ENCODE results near the gene DOCK9.

DNA sequence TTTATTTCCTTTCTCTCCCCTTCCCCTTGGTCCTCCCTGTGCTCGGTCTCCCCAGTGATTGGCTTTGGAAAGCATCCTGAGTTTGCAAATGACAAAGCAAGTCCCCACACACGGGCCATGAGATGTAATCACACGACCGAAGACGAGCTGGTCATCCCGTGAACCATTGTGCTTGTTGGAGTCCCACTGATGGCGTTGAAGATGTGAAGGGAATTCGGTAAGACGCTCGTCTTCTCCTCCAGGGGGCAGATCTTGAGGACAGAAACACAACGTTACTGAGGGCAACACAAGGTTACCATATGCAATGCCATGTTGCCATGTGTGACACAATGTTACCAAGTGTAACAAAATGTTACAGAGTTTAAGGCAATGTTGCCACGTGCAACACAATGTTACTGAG is 183.4 kb downstream of the DOCK9 start:
- no peak for TF ChIP-seq FOXM1 (IDR thresholded peaks at IDR 0.05; ENCODE audit: borderline replicate concordance, low read depth)
- TF ChIP-seq, protein P1, sequence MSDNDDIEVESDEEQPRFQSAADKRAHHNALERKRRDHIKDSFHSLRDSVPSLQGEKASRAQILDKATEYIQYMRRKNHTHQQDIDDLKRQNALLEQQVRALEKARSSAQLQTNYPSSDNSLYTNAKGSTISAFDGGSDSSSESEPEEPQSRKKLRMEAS (IDR thresholded peaks at IDR 0.05), result no peak
- TF ChIP-seq CEBPB (IDR thresholded peaks at IDR 0.05), result no peak
- TF ChIP-seq RAD21 (IDR thresholded peaks at IDR 0.05; ENCODE audit: low read depth), result no peak
- TF ChIP-seq NFIC (IDR thresholded peaks at IDR 0.05), result no peak
- no peak for TF ChIP-seq EP300 (IDR thresholded peaks at IDR 0.05; ENCODE audit: borderline replicate concordance)
- TF ChIP-seq, protein P2, sequence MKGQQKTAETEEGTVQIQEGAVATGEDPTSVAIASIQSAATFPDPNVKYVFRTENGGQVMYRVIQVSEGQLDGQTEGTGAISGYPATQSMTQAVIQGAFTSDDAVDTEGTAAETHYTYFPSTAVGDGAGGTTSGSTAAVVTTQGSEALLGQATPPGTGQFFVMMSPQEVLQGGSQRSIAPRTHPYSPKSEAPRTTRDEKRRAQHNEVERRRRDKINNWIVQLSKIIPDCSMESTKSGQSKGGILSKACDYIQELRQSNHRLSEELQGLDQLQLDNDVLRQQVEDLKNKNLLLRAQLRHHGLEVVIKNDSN (IDR thresholded peaks at IDR 0.05), result no peak
- no peak for TF ChIP-seq CREB1 (IDR thresholded peaks at IDR 0.05; ENCODE audit: low read depth)
- TF ChIP-seq, protein P3, sequence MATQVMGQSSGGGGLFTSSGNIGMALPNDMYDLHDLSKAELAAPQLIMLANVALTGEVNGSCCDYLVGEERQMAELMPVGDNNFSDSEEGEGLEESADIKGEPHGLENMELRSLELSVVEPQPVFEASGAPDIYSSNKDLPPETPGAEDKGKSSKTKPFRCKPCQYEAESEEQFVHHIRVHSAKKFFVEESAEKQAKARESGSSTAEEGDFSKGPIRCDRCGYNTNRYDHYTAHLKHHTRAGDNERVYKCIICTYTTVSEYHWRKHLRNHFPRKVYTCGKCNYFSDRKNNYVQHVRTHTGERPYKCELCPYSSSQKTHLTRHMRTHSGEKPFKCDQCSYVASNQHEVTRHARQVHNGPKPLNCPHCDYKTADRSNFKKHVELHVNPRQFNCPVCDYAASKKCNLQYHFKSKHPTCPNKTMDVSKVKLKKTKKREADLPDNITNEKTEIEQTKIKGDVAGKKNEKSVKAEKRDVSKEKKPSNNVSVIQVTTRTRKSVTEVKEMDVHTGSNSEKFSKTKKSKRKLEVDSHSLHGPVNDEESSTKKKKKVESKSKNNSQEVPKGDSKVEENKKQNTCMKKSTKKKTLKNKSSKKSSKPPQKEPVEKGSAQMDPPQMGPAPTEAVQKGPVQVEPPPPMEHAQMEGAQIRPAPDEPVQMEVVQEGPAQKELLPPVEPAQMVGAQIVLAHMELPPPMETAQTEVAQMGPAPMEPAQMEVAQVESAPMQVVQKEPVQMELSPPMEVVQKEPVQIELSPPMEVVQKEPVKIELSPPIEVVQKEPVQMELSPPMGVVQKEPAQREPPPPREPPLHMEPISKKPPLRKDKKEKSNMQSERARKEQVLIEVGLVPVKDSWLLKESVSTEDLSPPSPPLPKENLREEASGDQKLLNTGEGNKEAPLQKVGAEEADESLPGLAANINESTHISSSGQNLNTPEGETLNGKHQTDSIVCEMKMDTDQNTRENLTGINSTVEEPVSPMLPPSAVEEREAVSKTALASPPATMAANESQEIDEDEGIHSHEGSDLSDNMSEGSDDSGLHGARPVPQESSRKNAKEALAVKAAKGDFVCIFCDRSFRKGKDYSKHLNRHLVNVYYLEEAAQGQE (IDR thresholded peaks at IDR 0.05; ENCODE audit: low read depth), result no peak
- no peak for TF ChIP-seq TCF12 (IDR thresholded peaks at IDR 0.05; ENCODE audit: low read depth)
- TF ChIP-seq ZBTB7A (IDR thresholded peaks at IDR 0.05; ENCODE audit: low read depth), result no peak
